HCT116 (cell line): ENCODE data around the gene DHRS7B. TPM values are rescaled to one million over a fixed set of nuclear protein-coding genes. Genes with fewer than 3 reads are reported as not detected.

Experiments used
- ATAC-seq: fragments of 200-7000 bp; cut with Tn5 transposase; 2 replicates; pipeline ENCODE4 v1.9.1; 2020; ENCODE audit warnings: mild to moderate bottlenecking, moderate library complexity
- BruUV-seq: library from RNA; stranded (reverse); fragments of 400-500 nt; replicated peaks from 2 replicates; lab custom pipeline; 2021; lab: Mats Ljungman, UMichigan
- CTCF ChIA-PET: fragments of 300-600 bp; sonication (Branson Sonifier 250); formaldehyde crosslinking; loops from one replicate; lab custom pipeline; 2021; ENCODE audit warnings: antibody characterized with exemption; lab: Charles Lee
- POLR2A ChIA-PET: fragments of 300-600, 350-600 bp; sonication (Branson Sonifier 250); formaldehyde crosslinking; loops from one replicate; lab custom pipeline; 2021; ENCODE audit warnings: antibody characterized with exemption; lab: Charles Lee
- RAD21 ChIA-PET, 2 experiments: fragments of 300-600 bp; sonication (Branson Sonifier 250); formaldehyde crosslinking; loops; one replicate each; lab custom pipeline; 2023; ENCODE audit warnings: low total read pairs in 2 of 2; ENCODE audit not compliant: uncharacterized antibody in 2 of 2, unreplicated experiment in 2 of 2, low non-redundant PET in 1 of 2; lab: Charles Lee
- DNase-seq: peaks from one replicate; pipeline ENCODE4 v3.0.0-alpha.2; 2010; ENCODE audit warnings: low read depth, low spot score
- H2AFZ ChIP-seq: fragments of 200-600 bp; shearing (Covaris generic), sonication (generic); 2 replicates; pipeline ENCODE4 v1.6.1; 2017; ENCODE audit warnings: low read depth, mixed run types, mixed read lengths, antibody characterized with exemption, low read length; ENCODE audit not compliant: poor library complexity, severe bottlenecking
- H3K27ac ChIP-seq: 2 replicates; pipeline ENCODE4 v1.5.1; 2012; ENCODE audit warnings: low read depth, low read length
- H3K27me3 ChIP-seq: fragments of 200-600 bp; sonication (generic); 2 replicates; pipeline ENCODE4 v1.6.1; 2016; ENCODE audit warnings: mixed run types, low read length, mixed read lengths; ENCODE audit not compliant: insufficient read depth
- H3K36me3 ChIP-seq, 2 experiments: fragments of 200-500 bp in 1 of 2; fragments of 200-600 bp in 1 of 2; sonication (Bioruptor generic) in 1 of 2; sonication (generic) in 1 of 2; 2 replicates each; pipeline versions ENCODE4 v1.5.1 to v1.6.1; 2014 to 2016; ENCODE audit warnings: low read length in 2 of 2, inconsistent platforms in 1 of 2, mixed read lengths in 1 of 2, mixed run types in 1 of 2; ENCODE audit not compliant: insufficient read depth in 2 of 2, control insufficient read depth in 1 of 2
- H3K4me1 ChIP-seq, 2 experiments: fragments of 200-600 bp in 1 of 2; sonication (generic) in 1 of 2; 2 replicates each; pipeline versions ENCODE4 v1.5.1 to v1.6.1; 2012 to 2017; ENCODE audit warnings: low read length in 2 of 2, inconsistent platforms in 1 of 2, mild to moderate bottlenecking in 1 of 2, mixed read lengths in 1 of 2, mixed run types in 1 of 2, moderate library complexity in 1 of 2; ENCODE audit not compliant: insufficient read depth in 2 of 2, control insufficient read depth in 1 of 2
- H3K4me2 ChIP-seq: fragments of 200-600 bp; sonication (generic); 2 replicates; pipeline ENCODE4 v1.6.1; 2017; ENCODE audit warnings: mixed run types, low read length, mixed read lengths
- H3K4me3 ChIP-seq, 2 experiments: fragments of 200-600 bp in 1 of 2; sonication (generic) in 1 of 2; replicated peaks in 1 of 2; 2 replicates each; pipeline ENCODE4 v1.5.1; 2011 to 2016; ENCODE audit warnings: low read length in 2 of 2, control low read depth in 1 of 2, low read depth in 1 of 2, mild to moderate bottlenecking in 1 of 2, mixed read lengths in 1 of 2, mixed run types in 1 of 2
- H3K79me2 ChIP-seq: fragments of 200-600 bp; sonication (generic); 2 replicates; pipeline ENCODE4 v1.6.1; 2017; ENCODE audit warnings: mild to moderate bottlenecking, mixed run types, low read length, moderate library complexity, mixed read lengths; ENCODE audit not compliant: insufficient read depth
- H3K9ac ChIP-seq: fragments of 200-600 bp; sonication (generic); 2 replicates; pipeline ENCODE4 v1.6.1; 2016; ENCODE audit warnings: low read length, mixed read lengths
- H3K9me2 ChIP-seq: fragments of 200-600 bp; sonication (generic), shearing (Covaris generic); 2 replicates; pipeline ENCODE4 v1.6.1; 2017; ENCODE audit warnings: mixed run types, mild to moderate bottlenecking, moderate library complexity; ENCODE audit not compliant: insufficient read depth
- H3K9me3 ChIP-seq, 2 experiments: fragments of 200-500 bp in 1 of 2; fragments of 200-600 bp in 1 of 2; sonication (Bioruptor generic) in 1 of 2; sonication (generic) in 1 of 2; 2 replicates each; pipeline ENCODE4 v1.6.1; 2014 to 2017; ENCODE audit warnings: low read length in 2 of 2, mixed read lengths in 2 of 2, inconsistent platforms in 1 of 2, low read depth in 1 of 2, mild to moderate bottlenecking in 1 of 2, mixed run types in 1 of 2, moderate library complexity in 1 of 2; ENCODE audit not compliant: control insufficient read depth in 1 of 2, insufficient read depth in 1 of 2
- H4K20me1 ChIP-seq: fragments of 200-600 bp; sonication (generic), shearing (Covaris generic); 2 replicates; pipeline ENCODE4 v1.6.1; 2017; ENCODE audit warnings: mixed run types, mild to moderate bottlenecking, moderate library complexity; ENCODE audit not compliant: insufficient read depth
- CBX3 ChIP-seq: IDR thresholded peaks from 2 replicates; pipeline ENCODE4 v1.6.1; 2012; ENCODE audit warnings: low read depth
- CEBPB ChIP-seq: IDR thresholded peaks from 2 replicates; pipeline ENCODE4 v1.6.1; 2012; ENCODE audit warnings: low read depth
- ELF1 ChIP-seq: IDR thresholded peaks from 2 replicates; pipeline ENCODE4 v1.6.1; 2012; ENCODE audit warnings: low read depth, borderline replicate concordance
- EZH2 ChIP-seq: fragments of 200-600 bp; sonication (generic); IDR thresholded peaks from 2 replicates; pipeline ENCODE4 v1.6.1; 2017; ENCODE audit warnings: antibody characterized with exemption, mixed run types
- EZH2phosphoT487 ChIP-seq: fragments of 200-600 bp; IDR thresholded peaks from 2 replicates; pipeline ENCODE4 v1.6.1; 2018; ENCODE audit warnings: antibody characterized with exemption, borderline replicate concordance
- FOSL1 ChIP-seq: IDR thresholded peaks from 2 replicates; pipeline ENCODE4 v1.6.1; 2012; ENCODE audit warnings: low read depth
- JUND ChIP-seq: IDR thresholded peaks from 2 replicates; pipeline ENCODE4 v1.6.1; 2012
- MAX ChIP-seq: IDR thresholded peaks from 2 replicates; pipeline ENCODE4 v1.6.1; 2012
- POLR2A ChIP-seq: IDR thresholded peaks from 2 replicates; pipeline ENCODE4 v1.7.0; 2011; ENCODE audit warnings: borderline replicate concordance; ENCODE audit not compliant: insufficient read depth, insufficient read length; ENCODE audit errors: extremely low read depth
- POLR2AphosphoS5 ChIP-seq: IDR thresholded peaks from 2 replicates; pipeline ENCODE4 v1.6.1; 2011; ENCODE audit warnings: mild to moderate bottlenecking, low read depth, low read length, moderate library complexity
- RAD21 ChIP-seq: IDR thresholded peaks from 2 replicates; pipeline ENCODE4 v1.6.1; 2012; ENCODE audit warnings: low read depth, mild to moderate bottlenecking
- REST ChIP-seq: IDR thresholded peaks from 2 replicates; pipeline ENCODE4 v1.6.1; 2012; ENCODE audit warnings: low read depth
- SIN3A ChIP-seq: IDR thresholded peaks from 2 replicates; pipeline ENCODE4 v1.6.1; 2012; ENCODE audit warnings: low read depth
- SP1 ChIP-seq: IDR thresholded peaks from 2 replicates; pipeline ENCODE4 v1.6.1; 2012; ENCODE audit warnings: low read depth
- TCF7L2 ChIP-seq: IDR thresholded peaks from 2 replicates; pipeline ENCODE4 v1.7.0; 2011; ENCODE audit warnings: borderline replicate concordance, inconsistent platforms; ENCODE audit not compliant: insufficient read depth, insufficient read length; ENCODE audit errors: extremely low read depth
- YY1 ChIP-seq: IDR thresholded peaks from 2 replicates; pipeline ENCODE4 v1.6.1; 2011; ENCODE audit warnings: low read length, low read depth, moderate library complexity, mild to moderate bottlenecking; ENCODE audit not compliant: insufficient replicate concordance; ENCODE audit errors: extremely low read depth
- intact Hi-C: fragments of 100-400 bp; cut with micrococcal nuclease; formaldehyde crosslinking; loops from 2 replicates; pipeline ENCODE4 v1.10.0; 2022
- total RNA-seq: library from RNA; stranded (reverse); gene quantifications from one replicate; pipeline ENCODE4 v1.2.1, GENCODE V29; 2021; ENCODE audit not compliant: unreplicated experiment

DHRS7B gene
- total RNA-seq, 1 experiment from 2014 or later = 19.6 TPM

GRCh38 chr17:21171970-21172510 lies 45.3 kb downstream of the DHRS7B start:
- no TSS peak for BruUV-seq
- Histone ChIP-seq H3K27ac (no peak overlapping the region), H3K4me1 (no peaks in the 10 kb centered on the region), H3K4me2 (no peak overlapping the region), H2AFZ (no peak overlapping the region)
- intact Hi-C loops = no loop called here
- TF ChIP-seq REST (no peak), SIN3A (no peak), JUND (no peak), ELF1 (no peak), POLR2AphosphoS5 (no peak), SP1 (no peak), CEBPB (no peak), CBX3 (no peak), TCF7L2 (no peak), EZH2 (no peak), RAD21 (no peak), MAX (no peak), FOSL1 (no peak), YY1 (no peak), EZH2phosphoT487 (no peak), POLR2A (no peak)
- TF ChIP-seq, all 23 proteins: peak for 0
- RAD21 ChIA-PET = no interaction called here
- H3K9ac ChIP-seq = no peak overlapping the region
- H3K9me3 ChIP-seq = no peaks in the 10 kb centered on the region
- CTCF ChIA-PET = no interaction called here
- ATAC-seq (no peak), DNase-seq (no peak)
- H3K9me2 ChIP-seq = no peaks in the 10 kb centered on the region
- POLR2A ChIA-PET = no interaction called here
- no peaks in the 10 kb centered on the region for H4K20me1 ChIP-seq
- no peak overlapping the region for H3K4me3 ChIP-seq
- no peaks in the 10 kb centered on the region for H3K36me3 ChIP-seq
- H3K79me2 ChIP-seq = peaks cover 4% of the 10 kb centered on the region; the same call in 1 of the 2 replicates
- H3K27me3 ChIP-seq = no peaks in the 10 kb centered on the region
